ENCODE measurements around the gene PPP3CA. TPM values are rescaled to one million over a fixed set of nuclear protein-coding genes. Genes with fewer than 3 reads are reported as not detected.

PPP3CA gene
- total and polyA plus RNA-seq, 9 donors: 19.4 to 47.9 (median 37.9) TPM

DNA sequence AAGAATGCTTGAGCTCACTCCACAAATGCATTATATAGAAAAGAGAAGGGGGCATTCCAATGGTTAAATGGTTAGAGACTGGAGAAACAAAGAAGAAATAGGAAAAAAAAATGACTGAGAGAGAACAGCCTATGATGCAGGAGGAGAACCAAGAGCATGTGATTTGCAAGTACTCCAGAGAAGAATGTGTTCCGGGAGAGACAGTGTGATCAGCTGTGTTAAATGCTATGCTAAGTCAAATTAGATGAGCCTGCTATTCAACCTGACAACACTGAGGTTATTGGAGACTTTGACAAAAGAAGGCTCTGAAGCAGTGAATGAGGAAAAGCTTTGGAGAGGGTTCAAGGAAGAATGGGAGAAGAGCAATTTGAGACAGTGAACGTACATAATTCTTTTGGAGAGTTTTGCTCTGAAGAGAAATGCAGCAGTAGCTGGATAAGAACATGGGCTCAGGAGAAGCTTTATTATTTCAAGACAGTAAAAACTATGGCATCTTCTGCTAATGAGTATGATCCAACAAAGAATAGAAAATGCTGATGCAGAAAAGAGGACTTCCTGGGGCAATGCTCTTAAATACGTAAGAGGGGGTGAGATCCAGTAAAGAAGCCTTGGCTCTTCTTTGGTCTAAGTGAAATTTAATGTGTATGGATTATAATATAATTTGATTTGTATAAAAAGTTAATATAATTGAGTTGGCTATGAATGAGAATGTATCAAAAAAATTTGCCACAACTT lies 66.3 kb downstream of the PPP3CA start:
- no peak for TF ChIP-seq POLR2A (IDR thresholded peaks at IDR 0.05)
- TF ChIP-seq EP300 (IDR thresholded peaks at IDR 0.05): no peak
- TF ChIP-seq, protein P1, sequence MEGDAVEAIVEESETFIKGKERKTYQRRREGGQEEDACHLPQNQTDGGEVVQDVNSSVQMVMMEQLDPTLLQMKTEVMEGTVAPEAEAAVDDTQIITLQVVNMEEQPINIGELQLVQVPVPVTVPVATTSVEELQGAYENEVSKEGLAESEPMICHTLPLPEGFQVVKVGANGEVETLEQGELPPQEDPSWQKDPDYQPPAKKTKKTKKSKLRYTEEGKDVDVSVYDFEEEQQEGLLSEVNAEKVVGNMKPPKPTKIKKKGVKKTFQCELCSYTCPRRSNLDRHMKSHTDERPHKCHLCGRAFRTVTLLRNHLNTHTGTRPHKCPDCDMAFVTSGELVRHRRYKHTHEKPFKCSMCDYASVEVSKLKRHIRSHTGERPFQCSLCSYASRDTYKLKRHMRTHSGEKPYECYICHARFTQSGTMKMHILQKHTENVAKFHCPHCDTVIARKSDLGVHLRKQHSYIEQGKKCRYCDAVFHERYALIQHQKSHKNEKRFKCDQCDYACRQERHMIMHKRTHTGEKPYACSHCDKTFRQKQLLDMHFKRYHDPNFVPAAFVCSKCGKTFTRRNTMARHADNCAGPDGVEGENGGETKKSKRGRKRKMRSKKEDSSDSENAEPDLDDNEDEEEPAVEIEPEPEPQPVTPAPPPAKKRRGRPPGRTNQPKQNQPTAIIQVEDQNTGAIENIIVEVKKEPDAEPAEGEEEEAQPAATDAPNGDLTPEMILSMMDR (IDR thresholded peaks at IDR 0.05): no peak
- Histone ChIP-seq H3K36me3 (no peaks in the 10 kb centered on the region), H3K4me1 (ENCODE audit: insufficient read depth) (peaks cover 6% of the 10 kb centered on the region), H3K27me3 (no peaks in the 10 kb centered on the region), H3K4me3 (no peak overlapping the region), H3K27ac (no peak overlapping the region), H3K9me3 (no peaks in the 10 kb centered on the region)
- no peak for DNase-seq
- WGBS, 3 donors: 73 to 89% (median 88%) methylated on average over 3 of the region's 3 CpGs
- intact Hi-C loops (cut with DNase I): no loop called here

DNA sequence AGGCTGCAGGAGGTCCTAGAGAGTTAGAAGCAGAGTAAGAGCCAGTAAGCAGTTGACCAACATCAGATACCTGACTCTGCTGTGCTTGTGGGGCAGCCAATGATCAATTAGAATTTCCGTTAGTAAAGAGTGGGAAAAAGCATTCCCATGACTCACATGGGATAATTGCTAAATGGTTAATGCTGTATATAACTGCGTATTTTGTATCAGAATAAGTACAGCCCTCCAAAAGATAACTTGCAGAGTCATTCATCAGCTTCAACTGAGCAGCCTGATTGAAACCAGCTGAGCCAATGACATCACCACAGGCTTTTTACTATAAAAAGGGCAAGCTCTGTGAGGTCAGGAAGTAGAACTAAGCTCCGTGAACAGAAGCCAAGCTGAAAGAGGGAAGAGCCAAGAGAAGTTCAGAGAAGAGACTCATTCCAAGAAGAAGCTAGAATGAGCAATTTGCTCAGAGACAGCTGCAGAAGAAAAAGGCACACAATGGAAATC lies 67.9 kb downstream of the PPP3CA start:
- peaks cover 10% of the 10 kb centered on the region for H3K4me1 ChIP-seq (ENCODE audit: insufficient read depth)

DNA sequence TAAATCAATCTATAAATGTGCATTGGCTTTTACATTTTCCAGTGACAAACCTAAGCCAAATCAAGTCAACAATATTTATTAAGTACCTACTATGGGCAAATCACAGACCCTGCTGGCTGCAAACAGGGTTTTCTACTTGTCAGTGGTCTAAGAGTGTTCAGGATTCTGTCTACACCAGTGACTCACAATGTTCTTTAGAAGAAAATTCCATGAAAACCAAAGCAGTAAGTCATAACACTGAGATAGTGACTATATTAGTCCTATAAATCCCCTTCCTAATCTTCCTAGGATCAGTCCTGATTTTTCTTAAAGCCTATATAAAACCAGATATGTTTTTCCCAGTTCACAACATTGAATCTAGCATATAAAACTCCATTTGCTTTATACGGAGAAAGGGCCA lies 69.7 kb downstream of the PPP3CA start:
- Histone ChIP-seq H3K9me3 (no peaks in the 10 kb centered on the region), H3K36me3 (no peaks in the 10 kb centered on the region), H3K27me3 (no peaks in the 10 kb centered on the region), H3K4me1 (ENCODE audit: insufficient read depth) (peaks cover 10% of the 10 kb centered on the region), H3K27ac (no peak overlapping the region), H3K4me3 (no peak overlapping the region)
- 7 to 42% (median 39%) methylated on average over 1 of the region's 1 CpG for WGBS, 3 donors
- intact Hi-C loops (cut with DNase I): no loop called here
- no peak for DNase-seq
- no peak for TF ChIP-seq EP300 (IDR thresholded peaks at IDR 0.05)
- TF ChIP-seq, protein P1 (IDR thresholded peaks at IDR 0.05): no peak
- TF ChIP-seq POLR2A (IDR thresholded peaks at IDR 0.05): no peak

More for the DNA sequence above, 67.9 kb downstream of the PPP3CA start:
- DNase-seq: peak in 4 of 5 donors; percentile 45 to 80 (median 71)
- Histone ChIP-seq H3K27ac (no peak overlapping the region), H3K4me3 (no peak overlapping the region), H3K36me3 (no peaks in the 10 kb centered on the region), H3K27me3 (no peaks in the 10 kb centered on the region), H3K9me3 (no peaks in the 10 kb centered on the region)
- WGBS, 3 donors: 12 to 29% (median 17%) methylated on average over 3 of the region's 3 CpGs
- intact Hi-C loops (cut with DNase I): no loop called here
- TF ChIP-seq, protein P1 (IDR thresholded peaks at IDR 0.05): no peak
- TF ChIP-seq POLR2A (IDR thresholded peaks at IDR 0.05) (no peak), EP300 (IDR thresholded peaks at IDR 0.05) (no peak)

DNA sequence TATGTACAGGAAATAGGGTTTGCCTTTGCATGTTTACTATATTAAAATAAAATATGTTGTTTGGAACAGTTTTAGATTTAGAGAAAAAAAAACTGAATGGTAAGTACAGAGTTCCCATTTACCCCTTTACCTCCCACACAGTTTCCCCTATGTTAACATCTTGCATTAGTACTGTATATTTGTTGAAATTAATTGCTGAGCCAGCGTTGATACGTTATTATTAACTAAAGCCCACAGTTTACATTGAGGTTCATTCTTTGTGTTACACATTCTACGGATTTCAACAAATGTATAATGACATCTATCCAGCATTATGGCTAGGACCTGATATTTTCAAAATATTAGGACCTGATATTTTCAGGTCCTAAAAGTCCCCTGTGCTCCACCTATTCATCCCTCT lies 70.7 kb downstream of the PPP3CA start:
- TF ChIP-seq, protein P1 (IDR thresholded peaks at IDR 0.05): no peak
- no peak for TF ChIP-seq EP300 (IDR thresholded peaks at IDR 0.05)
- no peak for TF ChIP-seq POLR2A (IDR thresholded peaks at IDR 0.05)
- Histone ChIP-seq H3K9me3 (no peaks in the 10 kb centered on the region), H3K27ac (no peak overlapping the region), H3K4me3 (no peak overlapping the region), H3K27me3 (no peaks in the 10 kb centered on the region), H3K36me3 (no peaks in the 10 kb centered on the region), H3K4me1 (ENCODE audit: insufficient read depth) (peaks cover 10% of the 10 kb centered on the region)
- no peak for DNase-seq
- intact Hi-C loops (cut with DNase I): no loop called here
- 88 to 95% (median 91%) methylated on average over 3 of the region's 3 CpGs for WGBS, 3 donors
